GM03348 (cell line): ENCODE results near the gene LPAR1.
"Not testable (repeated sequence)": the region's sequence is repeated elsewhere in the genome, so short reads cannot be mapped to it uniquely, and the experiment has no call there.

Experiments used
- DNase-seq: peaks from one replicate; pipeline ENCODE4 v3.0.0; 2012; ENCODE audit warnings: low spot score

LPAR1 gene

DNA sequence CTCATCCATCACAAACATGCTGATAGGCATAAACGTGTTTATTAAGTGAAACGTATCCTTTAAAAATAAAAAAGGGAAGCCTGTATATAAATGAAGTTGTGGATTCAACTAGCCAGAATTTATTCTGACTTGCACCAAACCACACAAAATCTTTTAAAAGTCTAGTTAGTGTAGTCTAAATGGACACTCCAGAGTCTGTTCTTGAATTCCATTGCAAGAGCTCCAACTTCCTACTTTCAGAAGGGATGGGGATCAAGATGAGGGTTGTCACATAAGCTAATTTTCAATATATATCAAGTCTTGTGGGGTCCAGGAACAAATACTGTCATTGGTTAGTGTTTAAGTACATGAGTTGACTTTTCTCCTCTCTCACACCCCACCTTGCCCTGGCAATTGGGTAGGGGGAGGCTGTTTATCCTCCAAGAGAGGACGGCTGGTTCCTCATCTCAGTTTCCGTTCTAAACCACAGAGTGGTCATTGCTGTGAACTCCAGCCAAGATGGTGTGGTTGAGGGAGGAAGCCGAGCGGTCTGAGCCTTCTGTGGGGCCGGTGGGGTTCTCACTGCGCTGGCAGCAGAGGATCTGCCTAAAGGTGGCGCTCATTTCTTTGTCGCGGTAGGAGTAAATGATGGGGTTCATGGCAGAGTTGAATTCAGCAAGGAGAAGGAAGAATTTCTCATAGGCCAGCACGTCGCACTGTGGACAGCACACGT lies 163.2 kb downstream of the LPAR1 start:
- DNase-seq = no peak

DNA sequence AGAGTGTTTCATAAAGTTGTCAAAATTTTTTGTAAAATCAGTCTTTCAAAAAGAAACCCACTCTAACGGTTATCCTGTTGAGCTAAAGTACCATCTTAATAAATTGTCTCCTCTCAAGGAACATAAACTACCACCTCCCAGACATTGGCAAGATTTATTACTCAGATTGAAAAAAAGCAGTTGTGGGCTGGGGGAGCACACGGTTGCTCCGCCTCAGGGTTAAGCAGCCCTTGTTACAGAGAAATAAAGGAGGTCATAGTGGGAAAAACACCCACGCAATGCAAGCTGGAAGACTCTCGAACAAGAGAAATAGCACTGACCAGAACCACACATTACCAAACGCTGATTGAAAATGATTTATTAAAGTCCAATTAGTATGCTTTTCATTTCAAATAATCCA lies 165.3 kb downstream of the LPAR1 start:
- no peak for DNase-seq

DNA sequence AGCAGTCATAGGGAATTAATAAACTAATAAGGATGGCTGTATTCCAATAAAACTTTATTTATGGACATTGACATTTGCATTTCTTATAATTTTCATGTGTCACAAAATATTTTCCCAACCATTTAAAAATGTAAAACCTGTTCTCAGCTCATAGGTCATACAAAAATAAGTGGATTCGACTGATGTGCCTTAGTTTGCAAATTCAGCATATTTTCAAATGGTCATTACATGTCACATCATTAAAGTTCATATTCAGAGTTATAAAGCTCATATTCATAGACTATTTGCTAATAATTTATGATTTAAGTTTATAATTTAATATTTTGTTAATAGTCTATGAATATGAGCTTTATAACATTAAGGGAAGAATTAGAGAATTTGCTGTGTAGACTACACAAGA lies 166.5 kb downstream of the LPAR1 start:
- no peak for DNase-seq

DNA sequence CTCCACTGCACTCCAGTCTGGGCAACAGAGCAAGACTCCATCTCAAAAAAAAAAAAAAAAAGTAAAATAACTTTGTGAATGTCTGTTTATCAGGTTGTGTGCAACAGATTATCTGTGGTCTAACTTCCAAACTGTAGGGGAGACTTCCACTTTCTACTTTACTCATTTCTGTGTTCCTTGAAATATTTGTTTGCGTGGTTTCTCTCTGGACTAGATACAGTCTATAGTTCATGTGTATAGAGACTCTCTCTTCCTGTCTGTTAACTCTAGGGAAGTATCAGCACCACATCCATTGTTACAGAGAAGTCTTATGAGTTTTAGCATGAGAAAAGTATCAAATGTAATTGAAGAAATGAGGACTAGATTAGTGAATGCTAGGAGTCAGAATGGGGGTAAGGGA lies 168.3 kb downstream of the LPAR1 start:
- DNase-seq = no peak

DNA sequence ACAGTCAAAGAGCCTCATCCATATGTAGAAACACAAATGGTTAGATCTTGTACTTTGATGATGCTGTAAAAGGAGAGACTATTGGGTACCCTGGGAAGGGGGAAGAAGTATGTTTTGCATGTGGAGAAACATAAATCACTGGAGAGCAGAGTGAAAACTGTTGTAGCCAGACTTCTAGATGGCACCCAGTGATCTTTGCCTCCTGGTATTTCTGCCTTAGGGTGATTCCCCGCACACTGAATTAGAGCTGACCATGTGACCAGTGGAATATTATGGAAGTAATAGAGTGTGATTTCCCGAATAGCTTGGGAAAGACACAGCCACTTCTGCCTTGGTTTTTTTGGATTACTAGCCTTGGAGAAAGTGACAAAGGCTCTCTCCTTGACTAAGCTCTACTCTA lies 174.3 kb downstream of the LPAR1 start:
- DNase-seq = no peak

DNA sequence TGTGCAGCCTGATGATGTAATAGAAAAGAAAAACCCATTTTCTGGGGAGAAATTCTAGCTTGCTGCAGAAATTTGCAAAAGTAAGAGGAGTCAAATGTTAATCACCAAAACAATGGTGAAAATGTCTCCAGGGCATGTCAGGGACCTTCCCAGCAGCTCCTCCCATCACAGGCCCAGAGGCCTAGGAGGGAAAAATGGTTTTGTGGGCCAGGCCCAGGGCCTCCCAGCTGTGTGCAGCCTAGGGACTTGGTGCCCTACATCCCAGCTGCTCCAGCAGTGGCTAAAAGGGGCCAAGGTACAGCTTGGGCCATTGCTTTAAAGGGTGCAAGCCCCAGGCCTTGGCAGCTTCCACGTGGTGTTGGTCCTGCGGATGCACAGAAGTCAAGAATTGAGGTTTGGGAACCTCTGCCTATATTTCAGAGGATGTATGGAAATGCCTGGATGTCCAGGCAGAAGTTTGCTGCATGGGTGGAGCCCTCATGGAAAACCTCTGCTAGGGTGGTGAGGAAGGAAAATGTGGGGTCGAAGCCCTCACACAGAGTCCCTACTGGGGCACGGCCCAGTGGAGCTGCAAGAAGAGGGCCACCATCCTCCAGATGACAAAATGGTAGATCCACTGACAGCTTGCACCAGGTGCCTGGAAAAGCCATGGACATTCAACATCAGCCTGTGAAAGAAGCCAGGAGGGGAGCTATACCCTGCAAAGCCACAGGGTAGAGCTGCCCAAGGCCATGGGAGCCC lies 176.7 kb downstream of the LPAR1 start:
- not testable (repeated sequence) for DNase-seq

DNA sequence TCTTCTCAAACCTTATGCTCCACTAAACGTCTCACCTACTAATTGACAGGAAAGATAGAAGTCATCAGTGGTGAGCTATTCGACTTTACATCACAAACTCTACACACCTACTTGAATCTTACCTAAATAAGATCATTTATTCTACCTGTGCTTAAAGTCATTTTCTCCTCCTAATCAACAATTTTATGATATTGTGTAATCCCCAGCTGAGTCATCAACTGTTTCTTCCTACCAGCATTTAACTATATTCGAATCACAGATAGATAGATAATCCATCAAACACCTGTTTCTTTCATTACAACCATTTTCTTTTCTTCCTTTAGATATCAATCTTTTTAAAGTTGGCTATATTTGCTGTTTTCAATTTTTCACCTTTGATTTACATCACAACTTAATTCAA lies 181.5 kb downstream of the LPAR1 start:
- DNase-seq = no peak

DNA sequence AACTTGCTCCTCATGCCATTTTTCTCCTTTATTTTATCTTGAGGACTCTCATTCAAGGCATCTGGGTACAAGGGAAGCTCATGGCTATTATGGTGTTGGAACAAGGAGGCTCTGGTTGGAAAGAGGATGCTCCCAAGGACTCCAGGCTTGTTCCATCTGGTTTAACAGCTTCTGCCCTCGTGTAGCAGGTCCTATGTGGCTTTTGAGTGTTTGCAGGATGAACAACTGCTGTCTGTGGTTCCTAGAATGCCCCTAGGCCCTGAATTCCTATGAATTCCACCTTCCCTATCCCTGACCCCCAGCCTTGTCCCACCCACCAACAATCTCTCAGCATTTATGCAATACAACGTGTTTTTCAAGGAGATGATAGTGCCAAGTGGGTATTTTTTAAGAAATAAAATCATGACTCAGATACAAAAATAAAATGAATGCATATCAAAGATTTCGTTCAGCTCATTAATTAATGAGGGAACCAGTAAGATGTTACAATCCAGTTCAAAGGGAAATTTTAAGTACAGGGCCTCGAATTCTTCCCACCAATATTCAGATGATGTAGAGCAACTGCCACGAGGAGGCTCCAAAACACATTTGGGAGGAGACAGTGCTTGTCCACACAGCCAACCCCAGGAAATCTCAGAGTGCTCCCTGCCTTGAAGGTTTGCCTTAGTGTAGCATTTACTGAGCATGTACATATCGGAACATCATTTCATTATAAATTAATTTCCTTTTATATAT lies 187.7 kb downstream of the LPAR1 start:
- DNase-seq = no peak

DNA sequence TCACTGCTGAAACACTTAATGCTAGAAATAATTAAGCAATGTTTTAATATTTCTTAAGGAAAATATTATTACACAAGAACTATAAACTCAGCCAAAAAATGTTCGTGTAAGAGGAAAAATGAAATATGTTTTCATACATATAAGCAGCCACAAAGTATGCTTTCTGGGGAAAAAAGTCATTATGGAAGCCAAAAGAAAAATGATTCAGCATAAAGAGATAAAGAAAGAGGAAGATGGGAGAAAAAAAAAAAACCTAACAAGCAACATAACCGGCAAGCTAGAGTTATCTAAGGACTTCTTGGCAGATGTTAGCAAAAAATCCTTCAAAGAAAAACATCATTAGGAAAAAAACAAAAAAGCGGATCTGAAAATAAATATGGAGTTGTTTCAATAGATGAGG lies 190.6 kb downstream of the LPAR1 start:
- peak; percentile 42 for DNase-seq

DNA sequence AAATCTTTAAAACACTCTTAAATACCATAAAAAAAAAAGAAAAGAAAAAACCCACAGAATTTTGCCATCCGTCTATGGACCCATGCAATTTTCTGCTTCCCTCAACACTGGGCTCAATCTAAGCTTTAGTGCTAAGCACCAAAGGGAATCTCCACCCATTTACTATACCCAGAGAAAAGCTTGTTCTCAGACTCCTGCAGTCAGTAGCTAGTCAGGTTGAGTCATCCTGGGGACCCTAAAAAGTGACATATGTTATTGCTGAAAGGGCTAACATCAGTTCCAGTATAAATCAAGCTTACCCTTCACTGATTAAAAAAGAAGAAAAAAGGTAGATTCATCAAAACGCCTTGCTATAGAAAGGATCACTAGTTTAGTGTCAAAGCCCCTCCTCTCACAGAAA lies 192.1 kb downstream of the LPAR1 start:
- no peak for DNase-seq

DNA sequence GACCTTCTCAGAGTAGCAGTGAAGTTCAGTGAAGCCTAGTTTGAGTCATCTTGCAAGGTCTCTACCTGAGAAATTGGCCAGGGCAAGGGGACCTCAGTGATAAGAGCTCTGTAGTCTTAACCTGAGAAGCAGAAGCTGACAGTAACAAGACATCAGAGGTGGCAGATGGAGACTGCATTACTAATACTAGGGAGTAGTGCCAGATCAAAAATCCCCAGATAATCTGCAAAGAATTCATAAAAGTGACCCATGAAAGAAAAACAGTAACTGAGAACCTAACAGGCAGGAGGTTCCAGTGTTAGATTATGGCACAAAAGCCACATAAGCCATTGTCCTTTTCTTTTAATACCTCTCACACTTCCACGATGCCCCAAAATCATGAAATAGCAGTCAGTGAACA lies 194.1 kb downstream of the LPAR1 start:
- DNase-seq = no peak

DNA sequence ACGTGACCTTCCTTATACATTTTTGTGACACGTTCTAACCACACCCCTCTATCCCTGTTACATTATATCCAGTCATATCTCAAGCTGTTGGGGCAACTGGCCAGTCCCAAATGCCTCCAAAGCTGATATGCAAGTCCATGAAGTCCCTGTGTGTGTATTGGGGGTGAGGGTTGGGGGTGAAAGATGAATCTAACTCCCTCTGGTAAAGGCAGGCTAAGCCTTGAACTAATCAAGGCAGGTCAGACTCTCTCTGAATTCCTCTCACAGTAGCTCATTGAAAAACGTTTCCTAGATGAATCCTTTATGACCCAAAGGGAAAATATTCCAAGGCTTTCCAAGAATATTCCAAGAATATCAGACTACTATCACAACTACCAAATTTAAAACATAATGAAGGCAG lies 195.3 kb downstream of the LPAR1 start:
- DNase-seq = peak; percentile 49

DNA sequence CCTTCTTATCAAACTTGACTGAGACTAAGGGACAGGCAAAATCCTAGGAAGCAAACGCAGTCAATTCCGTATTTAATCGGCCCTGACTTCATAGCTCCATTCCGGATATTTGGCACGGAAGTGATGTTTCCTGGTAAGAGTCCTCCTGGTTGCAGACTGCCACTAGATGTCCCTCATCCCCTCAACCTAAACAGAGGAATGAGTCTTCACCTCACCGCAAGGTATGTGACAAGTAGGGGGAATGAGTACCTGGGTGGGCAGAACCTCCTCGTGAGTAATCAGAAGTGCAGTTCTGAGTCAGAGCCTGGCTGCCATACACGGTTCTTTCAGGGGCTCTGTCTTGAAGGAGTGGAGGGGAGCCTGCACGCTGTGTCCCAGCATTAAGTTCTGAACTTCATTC lies 196.1 kb downstream of the LPAR1 start:
- no peak for DNase-seq

DNA sequence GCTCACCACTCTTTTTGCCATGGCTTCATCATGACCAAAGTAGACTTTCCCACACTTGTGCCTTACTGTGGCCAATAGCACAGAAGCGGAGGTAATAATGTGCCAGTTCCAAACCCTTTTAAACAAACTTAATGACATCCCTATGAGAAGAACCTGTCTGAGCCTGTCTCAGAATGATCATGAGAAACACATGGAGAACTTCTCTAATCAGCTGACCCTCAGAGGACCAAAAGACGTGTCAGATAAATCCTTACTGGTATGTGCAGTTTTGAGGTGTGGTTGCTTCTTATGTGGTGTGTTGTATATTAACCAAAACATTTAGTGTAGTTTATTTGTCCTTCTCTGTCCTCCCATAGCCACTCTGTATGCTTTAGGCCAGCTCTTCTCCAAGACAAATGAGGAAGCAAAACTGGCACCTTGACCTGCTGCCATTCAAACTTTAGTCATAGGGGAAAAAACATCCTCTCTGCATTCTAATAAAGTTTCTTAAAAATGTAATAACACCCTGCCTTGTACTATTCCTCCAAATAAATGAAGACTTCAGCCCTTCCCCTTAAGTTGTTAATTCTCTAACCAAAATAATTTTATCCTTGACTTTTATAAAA lies 200.8 kb downstream of the LPAR1 start:
- no peak for DNase-seq

DNA sequence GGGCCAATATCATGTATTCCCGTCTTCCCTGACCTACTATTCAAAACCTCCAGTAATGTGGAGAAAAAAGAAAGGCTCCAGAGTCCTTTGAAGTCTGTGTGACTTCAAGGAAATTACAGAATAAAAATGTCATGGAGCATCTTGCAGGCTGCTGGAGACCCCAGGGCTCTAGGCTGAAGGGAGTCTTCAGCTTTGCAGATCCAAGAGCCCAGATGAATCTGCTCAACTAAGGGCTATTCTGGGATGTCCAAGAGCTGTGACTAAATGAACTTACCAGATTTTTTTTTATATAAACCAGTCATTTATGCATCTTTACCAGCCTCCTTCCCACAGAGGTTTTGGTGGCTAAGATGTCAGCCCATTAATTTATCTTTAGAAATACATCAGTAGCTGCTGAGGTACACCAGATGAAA lies 202.4 kb downstream of the LPAR1 start:
- DNase-seq = peak; percentile 41

DNA sequence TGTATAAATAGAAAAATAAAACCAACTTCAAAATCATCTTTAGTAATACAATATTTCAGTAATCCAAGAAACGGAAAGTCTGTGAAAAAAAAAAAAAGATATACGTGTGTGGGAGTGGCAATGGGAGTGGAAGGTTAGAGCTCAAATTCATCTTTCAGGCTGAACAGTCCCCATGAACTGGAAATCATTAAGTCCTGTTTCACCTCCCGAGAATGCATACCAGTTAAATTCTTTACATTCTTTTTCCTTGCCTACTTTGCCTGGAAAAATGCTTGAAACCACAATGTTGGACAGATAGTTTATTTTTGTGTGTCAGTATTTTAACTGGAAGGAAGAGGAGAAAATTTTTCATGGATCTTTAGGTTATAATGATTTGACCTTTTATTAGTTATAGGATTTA lies 202.9 kb downstream of the LPAR1 start:
- peak; percentile 86 for DNase-seq

DNA sequence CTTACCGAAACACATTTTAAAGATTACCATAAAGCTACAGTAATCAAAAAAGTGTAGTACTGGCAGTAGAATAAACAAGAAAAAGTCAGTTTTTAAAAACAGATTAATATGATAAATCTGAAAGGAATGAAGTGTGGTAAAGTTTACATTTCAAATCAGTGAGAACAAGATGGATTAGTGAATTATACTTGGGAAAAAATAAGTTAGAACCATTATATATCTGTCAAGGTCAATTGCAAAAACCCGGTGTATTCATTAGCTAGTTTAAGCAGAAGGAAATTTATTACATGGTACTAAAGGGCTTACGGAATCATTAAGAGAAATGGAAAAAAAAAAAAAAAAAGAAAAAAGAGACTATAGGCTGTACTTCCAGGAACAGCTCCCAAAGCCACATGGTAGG lies 205.3 kb downstream of the LPAR1 start:
- DNase-seq = no peak

DNA sequence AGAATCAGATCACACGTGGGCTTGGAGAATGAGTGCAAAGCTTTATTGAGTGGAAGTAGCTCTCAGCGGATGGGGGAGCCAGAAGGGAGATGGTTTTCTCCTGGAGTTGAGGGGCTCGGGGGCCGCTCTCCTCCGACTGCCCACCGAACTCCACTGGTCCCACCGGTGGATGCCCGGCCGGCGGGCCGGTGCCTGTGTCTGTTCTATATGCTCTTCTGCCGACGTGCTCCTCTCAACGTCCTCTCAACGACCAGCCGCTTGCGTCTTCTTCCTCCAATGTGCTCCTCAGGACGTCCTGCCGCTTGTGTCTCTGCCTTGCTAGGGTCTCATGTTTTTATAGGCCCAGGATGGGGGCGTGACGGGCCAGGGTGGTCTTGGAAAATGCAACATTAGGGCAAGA lies 207.8 kb downstream of the LPAR1 start:
- DNase-seq = no peak

DNA sequence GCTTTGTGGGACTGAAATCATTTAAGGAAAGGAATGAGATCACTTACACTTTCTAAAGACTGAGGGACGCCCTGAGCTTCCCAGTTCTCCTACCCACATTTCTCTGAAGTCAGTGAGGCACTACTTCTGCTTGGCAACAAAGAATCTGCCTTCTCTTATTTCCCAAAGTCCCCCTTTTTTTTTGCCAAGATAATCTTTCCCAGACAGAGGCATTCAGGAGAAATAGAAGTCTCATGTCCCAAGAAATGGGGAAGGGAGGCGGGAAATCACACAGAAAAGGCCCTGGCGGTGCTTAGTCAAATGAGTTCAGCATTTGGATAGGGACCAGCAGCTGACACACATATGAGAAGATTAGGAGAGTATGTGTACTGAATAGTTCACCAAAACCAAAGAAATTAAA lies 210.0 kb downstream of the LPAR1 start:
- peak; percentile 77 for DNase-seq

DNA sequence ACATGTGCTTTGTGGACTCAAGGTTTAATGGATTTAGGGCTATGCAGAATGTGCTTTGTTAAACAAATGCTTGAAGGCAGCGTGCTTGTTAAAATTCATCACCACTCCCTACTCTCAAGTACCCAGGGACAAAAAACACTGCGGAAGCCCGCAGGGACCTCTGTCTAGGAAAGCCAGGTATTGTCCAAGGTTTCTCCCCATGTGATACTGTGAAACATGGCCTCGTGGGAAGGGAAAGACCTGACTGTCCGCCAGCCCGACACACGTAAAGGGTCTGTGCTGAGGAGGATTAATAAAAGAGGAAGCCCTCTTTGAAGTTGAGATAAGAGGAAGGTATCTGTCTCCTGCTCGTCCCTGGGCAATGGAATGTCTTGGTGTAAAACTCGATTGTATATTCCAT lies 211.9 kb downstream of the LPAR1 start:
- not testable (repeated sequence) for DNase-seq

DNA sequence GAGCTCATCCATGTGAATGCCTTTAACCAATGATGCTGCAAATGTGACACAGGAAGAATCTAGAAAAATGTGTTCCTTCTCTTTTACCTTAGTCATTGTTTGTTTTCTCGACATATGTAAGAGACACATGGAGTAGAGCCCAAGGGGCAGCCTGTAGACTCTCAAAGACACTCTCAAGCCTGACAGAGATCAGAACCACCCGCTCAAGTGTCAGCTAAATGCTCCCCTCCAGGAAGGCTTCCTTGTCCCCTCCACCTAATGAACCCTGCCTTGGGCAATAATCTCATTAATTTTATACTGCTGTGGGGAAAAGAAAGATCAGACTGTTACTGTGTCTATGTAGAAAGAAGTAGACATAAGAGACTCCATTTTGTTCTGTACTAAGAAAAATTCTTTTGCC lies 212.3 kb downstream of the LPAR1 start:
- DNase-seq = no peak

DNA sequence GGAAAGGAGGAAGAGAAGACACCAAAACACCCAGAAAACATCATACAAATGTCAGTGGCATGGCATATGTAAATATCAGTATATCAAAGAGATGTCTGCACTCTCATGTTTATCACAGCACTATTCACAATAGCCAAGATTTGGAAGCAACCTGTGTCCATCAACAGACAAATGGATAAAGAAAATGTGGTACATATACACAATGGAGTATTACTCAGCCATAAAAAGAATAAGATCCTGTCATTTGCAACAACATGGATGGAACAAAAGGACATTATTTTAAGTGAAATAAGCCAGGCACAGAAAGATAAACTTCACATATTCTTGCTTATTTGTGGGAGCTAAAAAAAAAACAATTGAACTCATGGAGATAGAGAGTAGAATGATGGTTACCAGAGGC lies 213.1 kb downstream of the LPAR1 start:
- DNase-seq = not testable (repeated sequence)
